Left ventricle myocardium inferior (tissue), 1 donor: ENCODE data around the gene TBC1D22A. TPM values are rescaled to one million over a fixed set of nuclear protein-coding genes. Genes with fewer than 3 reads are reported as not detected.
A peak's percentile ranks its signal among the peaks of the same experiment; 100 is the strongest.

Source experiments
- DNase-seq: peaks from one replicate; pipeline ENCODE4 v3.0.0-alpha.2; 2020
- H3K27ac ChIP-seq: fragments of 200-600 bp; replicated peaks from 2 replicates; pipeline ENCODE4 v1.8.0; 2021
- H3K27me3 ChIP-seq: fragments of 200-600 bp; 2 replicates; pipeline ENCODE4 v1.8.0; 2021; ENCODE audit warnings: low read depth
- H3K36me3 ChIP-seq: fragments of 200-600 bp; 2 replicates; pipeline ENCODE4 v1.8.0; 2021
- H3K4me1 ChIP-seq: fragments of 200-600 bp; 2 replicates; pipeline ENCODE4 v1.8.0; 2021
- H3K4me3 ChIP-seq: fragments of 200-600 bp; 2 replicates; pipeline ENCODE4 v1.8.0; 2021; ENCODE audit warnings: mild to moderate bottlenecking, moderate library complexity
- H3K9me3 ChIP-seq: fragments of 200-600 bp; replicated peaks from 2 replicates; pipeline ENCODE4 v1.8.0; 2021
- intact Hi-C: fragments of 100-400 bp; cut with micrococcal nuclease; formaldehyde crosslinking; loops from one replicate; pipeline ENCODE4 v1.11.0; 2022
- total RNA-seq: library from RNA; stranded (reverse); fragmentation: NEBNext Ultra II Directional; extraction: Animal tissue kit (Norgen Biotek cat#: 25700); gene quantifications from one replicate; pipeline ENCODE4 v1.2.1, GENCODE V29; 2021
- TF ChIP-seq, protein P1 (sequence below): fragments of 200-600 bp; IDR thresholded peaks from 2 replicates; pipeline ENCODE4 v1.8.0; 2021; ENCODE audit warnings: antibody characterized with exemption, mild to moderate bottlenecking, borderline replicate concordance
- donor health status: DM: no; HTN: yes; CAD: no; lungs with severe emphysema.

The TBC1D22A gene
- total RNA-seq, 1 donor from 2014 or later: 16.2 TPM

DNA sequence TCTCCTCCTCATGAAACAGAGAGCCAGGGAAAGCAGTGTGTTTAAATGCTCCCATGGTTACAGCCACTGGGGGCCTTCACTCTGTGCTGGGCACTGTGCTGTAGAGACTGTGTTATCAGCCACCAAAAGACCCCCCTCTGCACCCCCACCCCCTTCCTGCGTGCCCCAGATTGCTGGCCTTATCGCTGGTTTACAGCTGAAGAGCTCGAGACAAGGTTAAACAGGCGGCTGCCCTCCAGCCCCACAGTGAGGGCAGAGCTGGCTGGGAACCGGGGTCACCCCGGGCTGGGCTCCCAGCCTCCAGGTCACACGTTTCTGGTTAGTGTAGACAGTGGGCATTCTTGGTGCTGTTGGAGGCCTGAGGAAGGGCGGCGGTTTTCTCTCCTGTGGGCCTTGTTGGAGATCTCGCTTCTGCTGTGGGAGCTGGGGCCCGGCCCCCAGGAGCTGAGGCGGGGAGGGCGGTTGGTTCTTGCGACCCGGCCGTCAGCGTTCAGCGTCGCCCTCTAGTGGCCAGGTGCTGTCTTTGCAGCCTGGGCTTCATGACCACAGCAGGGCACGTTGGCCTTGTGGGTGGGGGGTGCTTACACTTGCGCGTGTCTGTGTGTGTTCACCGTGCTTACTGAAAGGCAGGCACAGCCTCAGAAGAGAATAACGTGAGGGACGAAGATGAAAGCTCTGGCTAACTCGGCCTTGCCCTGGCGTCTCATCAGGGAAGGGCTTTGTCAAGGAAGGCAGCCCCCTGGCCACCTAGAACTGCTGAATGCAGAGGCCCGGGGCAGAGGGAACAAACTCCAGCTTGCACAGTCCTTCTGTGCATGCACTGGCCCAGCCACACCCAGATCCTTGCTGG, 40.8 kb downstream of the TBC1D22A start:
- Histone ChIP-seq H3K9me3 (no peaks in the 10 kb centered on the region), H3K27me3 (no peaks in the 10 kb centered on the region), H3K4me1 (peaks cover 24% of the 10 kb centered on the region), H3K36me3 (peaks cover 43% of the 10 kb centered on the region), H3K4me3 (peak overlapping the region; percentile 21), H3K27ac (peak overlapping the region; percentile 50)
- peak; percentile 51 for DNase-seq
- TF ChIP-seq, protein P1, sequence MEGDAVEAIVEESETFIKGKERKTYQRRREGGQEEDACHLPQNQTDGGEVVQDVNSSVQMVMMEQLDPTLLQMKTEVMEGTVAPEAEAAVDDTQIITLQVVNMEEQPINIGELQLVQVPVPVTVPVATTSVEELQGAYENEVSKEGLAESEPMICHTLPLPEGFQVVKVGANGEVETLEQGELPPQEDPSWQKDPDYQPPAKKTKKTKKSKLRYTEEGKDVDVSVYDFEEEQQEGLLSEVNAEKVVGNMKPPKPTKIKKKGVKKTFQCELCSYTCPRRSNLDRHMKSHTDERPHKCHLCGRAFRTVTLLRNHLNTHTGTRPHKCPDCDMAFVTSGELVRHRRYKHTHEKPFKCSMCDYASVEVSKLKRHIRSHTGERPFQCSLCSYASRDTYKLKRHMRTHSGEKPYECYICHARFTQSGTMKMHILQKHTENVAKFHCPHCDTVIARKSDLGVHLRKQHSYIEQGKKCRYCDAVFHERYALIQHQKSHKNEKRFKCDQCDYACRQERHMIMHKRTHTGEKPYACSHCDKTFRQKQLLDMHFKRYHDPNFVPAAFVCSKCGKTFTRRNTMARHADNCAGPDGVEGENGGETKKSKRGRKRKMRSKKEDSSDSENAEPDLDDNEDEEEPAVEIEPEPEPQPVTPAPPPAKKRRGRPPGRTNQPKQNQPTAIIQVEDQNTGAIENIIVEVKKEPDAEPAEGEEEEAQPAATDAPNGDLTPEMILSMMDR: peak; percentile 95
- intact Hi-C loops: no loop called here

DNA sequence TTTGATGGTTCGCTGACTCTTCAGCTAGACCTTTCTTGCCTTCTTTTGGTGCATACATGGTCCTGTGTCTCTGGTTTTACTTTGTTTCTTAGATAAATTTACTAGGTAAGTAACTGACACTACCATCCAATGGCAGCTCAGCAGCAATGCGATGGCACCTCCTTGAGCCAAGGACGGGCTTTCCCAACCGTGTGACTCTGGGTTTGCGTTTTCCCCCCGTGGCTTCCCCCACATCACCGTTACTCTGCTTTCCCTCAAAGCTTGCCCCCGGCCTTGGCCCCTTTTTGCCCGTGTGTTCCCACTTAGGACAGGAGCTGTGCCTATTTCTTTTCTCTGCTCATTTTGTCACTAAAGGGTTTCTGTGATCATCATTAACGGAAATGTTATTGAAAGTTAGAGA, 41.5 kb downstream of the TBC1D22A start:
- TF ChIP-seq, protein P1: no peak
- H3K36me3 ChIP-seq: peaks cover 45% of the 10 kb centered on the region
- H3K27me3 ChIP-seq: no peaks in the 10 kb centered on the region
- no peaks in the 10 kb centered on the region for H3K9me3 ChIP-seq
- intact Hi-C loops: no loop called here
- H3K4me1 ChIP-seq: peaks cover 18% of the 10 kb centered on the region
- no peak overlapping the region for H3K27ac ChIP-seq
- no peak for DNase-seq
- no peak overlapping the region for H3K4me3 ChIP-seq

DNA sequence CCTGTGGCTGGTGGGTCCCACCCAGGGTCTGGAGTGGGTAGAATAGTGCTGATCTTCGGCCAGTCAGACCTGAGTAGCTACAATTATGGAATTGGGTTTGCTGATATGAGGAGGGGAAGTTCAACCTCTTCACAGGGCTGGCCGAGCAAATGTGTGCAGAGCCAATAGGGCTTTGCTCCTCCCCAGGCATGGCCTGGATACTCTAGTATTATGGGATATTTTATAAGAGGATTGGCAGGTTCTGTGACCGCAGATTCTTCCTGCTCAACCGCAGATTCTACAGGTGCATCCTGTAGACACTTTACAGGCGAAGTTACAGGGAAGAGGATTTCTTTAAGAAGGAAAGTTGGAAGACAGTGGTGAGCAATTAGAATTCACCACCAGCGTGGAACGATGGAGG, 44.3 kb downstream of the TBC1D22A start:
- peaks cover 24% of the 10 kb centered on the region for H3K36me3 ChIP-seq
- H3K4me1 ChIP-seq: peaks cover 14% of the 10 kb centered on the region
- intact Hi-C loops: no loop called here
- H3K27ac ChIP-seq: no peak overlapping the region
- DNase-seq: no peak
- no peak overlapping the region for H3K4me3 ChIP-seq
- no peaks in the 10 kb centered on the region for H3K9me3 ChIP-seq
- TF ChIP-seq, protein P1: no peak
- H3K27me3 ChIP-seq: no peaks in the 10 kb centered on the region

DNA sequence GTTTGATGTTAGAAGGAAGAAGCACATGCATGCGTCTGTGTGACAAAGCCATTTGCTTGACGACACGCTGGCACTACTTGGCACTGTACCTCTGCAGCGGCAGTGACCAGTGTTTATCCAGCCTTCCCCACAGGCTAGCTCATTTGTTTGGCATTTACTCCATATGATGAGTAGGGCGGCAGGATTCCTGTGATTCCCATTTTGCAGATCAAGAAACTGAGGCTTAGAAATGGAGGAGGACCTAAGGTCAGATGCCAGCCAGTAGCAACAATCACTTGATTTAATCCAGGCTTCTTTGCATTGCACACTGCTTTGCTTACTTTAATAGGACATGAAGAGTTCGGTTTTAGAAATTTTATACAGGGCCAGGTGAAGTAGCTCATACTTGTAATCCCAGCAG, 45.0 kb downstream of the TBC1D22A start:
- Histone ChIP-seq H3K4me1 (peaks cover 14% of the 10 kb centered on the region), H3K27me3 (no peaks in the 10 kb centered on the region), H3K36me3 (peaks cover 21% of the 10 kb centered on the region), H3K4me3 (no peak overlapping the region), H3K9me3 (no peaks in the 10 kb centered on the region), H3K27ac (no peak overlapping the region)
- intact Hi-C loops: no loop called here
- TF ChIP-seq, protein P1: no peak
- no peak for DNase-seq

DNA sequence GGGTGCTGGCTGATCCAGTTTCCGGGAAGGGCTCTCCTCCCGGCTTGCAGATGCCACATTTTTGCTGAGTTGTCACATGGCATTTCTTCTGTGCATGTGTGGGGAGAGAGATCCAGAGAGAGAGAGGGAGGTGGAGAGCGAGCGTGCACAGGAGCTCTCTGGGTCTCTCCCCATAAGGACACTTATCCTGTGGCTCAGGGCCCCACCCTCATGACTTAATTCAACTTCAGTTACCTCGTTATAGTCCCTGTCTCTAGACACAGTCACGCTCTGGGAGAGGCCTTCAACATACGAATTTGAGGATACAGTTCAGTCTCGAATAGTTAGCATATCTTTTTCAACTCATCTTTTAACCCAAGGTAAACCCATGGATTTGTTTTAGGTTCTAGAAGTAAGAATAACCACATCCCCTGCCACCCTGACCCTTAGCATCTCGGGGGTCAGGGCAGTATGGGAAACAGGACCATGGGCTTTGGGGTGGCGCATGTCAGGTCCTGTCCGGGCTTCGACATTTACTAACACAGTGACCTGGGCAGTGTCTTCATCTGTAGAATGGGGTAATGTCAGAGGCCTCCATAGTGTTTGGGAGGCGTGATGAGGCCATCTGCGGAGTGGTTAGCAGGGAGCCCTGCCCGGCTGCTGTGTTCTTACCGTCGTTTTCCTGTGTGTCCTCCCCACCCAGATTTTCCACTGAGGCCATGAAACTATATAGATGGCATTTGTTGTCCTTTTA, 46.9 kb downstream of the TBC1D22A start:
- TF ChIP-seq, protein P1: no peak

More for the DNA sequence above, 46.9 kb downstream of the TBC1D22A start:
- H3K4me3 ChIP-seq: no peak overlapping the region
- H3K36me3 ChIP-seq: peaks cover 21% of the 10 kb centered on the region
- intact Hi-C loops: no loop called here
- H3K4me1 ChIP-seq: peaks cover 5% of the 10 kb centered on the region
- no peaks in the 10 kb centered on the region for H3K27me3 ChIP-seq
- H3K9me3 ChIP-seq: no peaks in the 10 kb centered on the region
- H3K27ac ChIP-seq: no peak overlapping the region
- no peak for DNase-seq
